ENCODE measurements around the gene TTC8. TPM values are rescaled to one million over a fixed set of nuclear protein-coding genes. Genes with fewer than 3 reads are reported as not detected.
"Not testable (repeated sequence)": the region's sequence is repeated elsewhere in the genome, so short reads cannot be mapped to it uniquely, and the experiment has no call there.

The TTC8 gene
- 15.2 and 21.5 TPM in 2 replicates for total RNA-seq (2014; rRNA removed; shearing (Covaris generic))
- polyA plus RNA-seq (2015; cell fraction: cytosol; rRNA removed) = 25.2 and 25.3 TPM in 2 replicates
- polyA plus RNA-seq (2015; cell fraction: nucleus; rRNA removed) = 24.7 and 28.8 TPM in 2 replicates

GRCh38 chr14:88824314-88825077 is at the start of gene TTC8:
TTC8 (plus strand) TSS chr14:88824651; CDS start chr14:88824708, 57 bp downstream.
- peak; percentile 86 for DNase-seq (ENCODE audit: low read depth)

- no peak for DNase-seq (ENCODE audit: low read depth)
Observed at GRCh38 chr14:88775532-88775931, 48.9 kb upstream of the TTC8 start.

GRCh38 chr14:88785911-88786310 is 38.5 kb upstream of the TTC8 start:
- DNase-seq (ENCODE audit: low read depth) = no peak

- no peak for DNase-seq (ENCODE audit: low read depth)
Observed at GRCh38 chr14:88786715-88787114, 37.7 kb upstream of the TTC8 start.

GRCh38 chr14:88789573-88789972 is 34.9 kb upstream of the TTC8 start:
- not testable (repeated sequence) for DNase-seq (ENCODE audit: low read depth)

- DNase-seq (ENCODE audit: low read depth) = no peak
Observed at GRCh38 chr14:88790501-88791251, 33.8 kb upstream of the TTC8 start.

- no peak for DNase-seq (ENCODE audit: low read depth)
Observed at GRCh38 chr14:88791252-88791621, 33.2 kb upstream of the TTC8 start.

GRCh38 chr14:88791629-88792472 is 32.6 kb upstream of the TTC8 start:
- peak; percentile 7 for DNase-seq (ENCODE audit: low read depth)

GRCh38 chr14:88792473-88793258 is 31.8 kb upstream of the TTC8 start, which contains the start of gene EML5:
EML5 (minus strand) TSS chr14:88792953; CDS start chr14:88792503, 450 bp downstream.
- peak; percentile 77 for DNase-seq (ENCODE audit: low read depth)

- no peak for DNase-seq (ENCODE audit: low read depth)
Observed at GRCh38 chr14:88793259-88793625, 31.2 kb upstream of the TTC8 start.

- DNase-seq (ENCODE audit: low read depth) = no peak
Observed at GRCh38 chr14:88798156-88798555, 26.3 kb upstream of the TTC8 start.

GRCh38 chr14:88799522-88799921 is 24.9 kb upstream of the TTC8 start:
- no peak for DNase-seq (ENCODE audit: low read depth)

GRCh38 chr14:88802596-88802995 is 21.9 kb upstream of the TTC8 start:
- no peak for DNase-seq (ENCODE audit: low read depth)

- peak; percentile 52 for DNase-seq (ENCODE audit: low read depth)
Observed at GRCh38 chr14:88804035-88804434, 20.4 kb upstream of the TTC8 start.

GRCh38 chr14:88804477-88804876 is 20.0 kb upstream of the TTC8 start:
- DNase-seq (ENCODE audit: low read depth) = no peak

GRCh38 chr14:88808359-88808758 is 16.1 kb upstream of the TTC8 start:
- no peak for DNase-seq (ENCODE audit: low read depth)

- DNase-seq (ENCODE audit: low read depth) = no peak
Observed at GRCh38 chr14:88815980-88816379, 8.5 kb upstream of the TTC8 start.

GRCh38 chr14:88818018-88818417 is 6.4 kb upstream of the TTC8 start:
- DNase-seq (ENCODE audit: low read depth) = no peak

GRCh38 chr14:88819674-88820073 is 4.8 kb upstream of the TTC8 start:
- DNase-seq (ENCODE audit: low read depth) = not testable (repeated sequence)

- no peak for DNase-seq (ENCODE audit: low read depth)
Observed at GRCh38 chr14:88821378-88821777, 3.1 kb upstream of the TTC8 start.

- no peak for DNase-seq (ENCODE audit: low read depth)
Observed at GRCh38 chr14:88821888-88822287, 2.6 kb upstream of the TTC8 start.
